Fibroblast of peridontal ligament (primary cell): Measurements from ENCODE around the gene RPS6KA1.
"Not testable (repeated sequence)": the region's sequence is repeated elsewhere in the genome, so short reads cannot be mapped to it uniquely, and the experiment has no call there.

Experiments used
- DNase-seq: peaks from one replicate; pipeline ENCODE4 v3.0.0-alpha.2; 2010; ENCODE audit errors: extremely low read depth

The RPS6KA1 gene

GRCh38 chr1:26554781-26555180, 25.2 kb downstream of the RPS6KA1 start:
- DNase-seq: no peak

GRCh38 chr1:26555550-26555981, 26.0 kb downstream of the RPS6KA1 start:
- DNase-seq: no peak

GRCh38 chr1:26556111-26556510, 26.6 kb downstream of the RPS6KA1 start:
- DNase-seq: no peak

- no peak for DNase-seq
These were observed 27.4 kb downstream of the RPS6KA1 start for GRCh38 chr1:26557008-26557407.

- no peak for DNase-seq
These were observed 29.1 kb downstream of the RPS6KA1 start for GRCh38 chr1:26558685-26559048.

- DNase-seq: no peak
These were observed 30.8 kb downstream of the RPS6KA1 start for GRCh38 chr1:26560403-26560780.

- DNase-seq: peak; percentile 31
These were observed 40.7 kb downstream of the RPS6KA1 start for GRCh38 chr1:26570287-26570686.

- DNase-seq: no peak
These were observed 41.8 kb downstream of the RPS6KA1 start for GRCh38 chr1:26571381-26571780.

GRCh38 chr1:26574018-26574417, 44.5 kb downstream of the RPS6KA1 start:
- DNase-seq: no peak

GRCh38 chr1:26574719-26575251, 45.2 kb downstream of the RPS6KA1 start:
- peak; percentile 66 for DNase-seq

GRCh38 chr1:26575348-26575747, 45.8 kb downstream of the RPS6KA1 start:
- DNase-seq: no peak

GRCh38 chr1:26578167-26578566, 48.6 kb downstream of the RPS6KA1 start:
- no peak for DNase-seq

GRCh38 chr1:26579681-26580111, 50.1 kb downstream of the RPS6KA1 start:
- no peak for DNase-seq

GRCh38 chr1:26580116-26580515, 50.6 kb downstream of the RPS6KA1 start:
- no peak for DNase-seq

- no peak for DNase-seq
These were observed 51.7 kb downstream of the RPS6KA1 start for GRCh38 chr1:26581287-26581651.

GRCh38 chr1:26582053-26582835, 52.7 kb downstream of the RPS6KA1 start:
- no peak for DNase-seq

GRCh38 chr1:26582836-26583460, 53.4 kb downstream of the RPS6KA1 start:
- peak; percentile 84 for DNase-seq

- no peak for DNase-seq
These were observed 54.3 kb downstream of the RPS6KA1 start for GRCh38 chr1:26583646-26584485.

GRCh38 chr1:26584588-26584987, 55.0 kb downstream of the RPS6KA1 start:
- not testable (repeated sequence) for DNase-seq

GRCh38 chr1:26585471-26585870, 55.9 kb downstream of the RPS6KA1 start:
- DNase-seq: no peak

- DNase-seq: no peak
These were observed 63.8 kb downstream of the RPS6KA1 start for GRCh38 chr1:26593385-26593784.

GRCh38 chr1:26594593-26594992, 65.0 kb downstream of the RPS6KA1 start:
- DNase-seq: not testable (repeated sequence)
